Glutamatergic neuron (in vitro differentiated cells): ENCODE measurements around the gene USP27X. TPM values are rescaled to one million over a fixed set of nuclear protein-coding genes. Genes with fewer than 3 reads are reported as not detected.

Experiments used
- DNase-seq: peaks from one replicate; pipeline ENCODE4 v3.0.0; 2022
- H3K27ac Mint-ChIP-seq: one replicate; pipeline ENCODE4 v1.8.0; 2020; ENCODE audit warnings: mild to moderate bottlenecking, mixed read lengths, inconsistent platforms; ENCODE audit not compliant: unreplicated experiment
- H3K27me3 Mint-ChIP-seq: one replicate; pipeline ENCODE4 v1.8.0; 2020; ENCODE audit warnings: mild to moderate bottlenecking, moderate library complexity, mixed read lengths, inconsistent platforms; ENCODE audit not compliant: unreplicated experiment
- H3K36me3 Mint-ChIP-seq: one replicate; pipeline ENCODE4 v1.8.0; 2020; ENCODE audit warnings: mild to moderate bottlenecking, mixed read lengths, inconsistent platforms; ENCODE audit not compliant: unreplicated experiment
- H3K4me1 Mint-ChIP-seq: one replicate; pipeline ENCODE4 v1.8.0; 2020; ENCODE audit warnings: mild to moderate bottlenecking, low read depth, mixed read lengths, inconsistent platforms; ENCODE audit not compliant: unreplicated experiment
- H3K4me3 Mint-ChIP-seq: one replicate; pipeline ENCODE4 v1.8.0; 2020; ENCODE audit warnings: mild to moderate bottlenecking, mixed read lengths, inconsistent platforms; ENCODE audit not compliant: unreplicated experiment
- H3K9me3 Mint-ChIP-seq: one replicate; pipeline ENCODE4 v1.8.0; 2020; ENCODE audit warnings: mild to moderate bottlenecking, moderate library complexity, mixed read lengths, inconsistent platforms; ENCODE audit not compliant: unreplicated experiment
- total RNA-seq: library from RNA; stranded (reverse); fragmentation: NEBNext Ultra II Directional; extraction: Animal tissue kit (Norgen Biotek cat#: 25700); gene quantifications from one replicate; pipeline ENCODE4 v1.2.1, GENCODE V29; 2021; ENCODE audit not compliant: unreplicated experiment
- TF ChIP-seq, protein P1 (sequence below): fragments of 200-600 bp; sonication (generic); IDR thresholded peaks from one replicate; pipeline ENCODE4 v1.5.0; 2021; ENCODE audit not compliant: partially characterized antibody, unreplicated experiment

USP27X gene
- total RNA-seq, 1 donor from 2014 or later = 4.2 TPM

DNA sequence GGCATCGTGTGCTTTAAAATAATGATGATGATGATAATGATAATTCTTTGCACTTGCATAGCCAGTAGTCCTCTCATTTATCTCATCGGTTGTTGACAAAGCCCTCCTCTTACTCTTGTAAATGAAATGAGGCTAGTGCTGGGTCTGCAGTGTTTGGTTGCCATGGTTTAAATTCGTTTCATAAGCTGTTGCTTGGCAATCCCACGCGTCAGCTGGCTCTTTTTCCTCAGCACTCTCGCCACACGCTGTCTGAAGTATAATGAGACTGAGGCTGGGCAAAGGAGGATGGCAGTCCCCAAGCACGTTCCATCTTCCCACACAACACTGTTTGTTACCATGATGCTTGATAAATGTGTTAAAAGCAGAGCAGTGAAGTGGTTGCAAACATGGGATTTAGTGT is 34.7 kb upstream of the USP27X start:
- TF ChIP-seq, protein P1, sequence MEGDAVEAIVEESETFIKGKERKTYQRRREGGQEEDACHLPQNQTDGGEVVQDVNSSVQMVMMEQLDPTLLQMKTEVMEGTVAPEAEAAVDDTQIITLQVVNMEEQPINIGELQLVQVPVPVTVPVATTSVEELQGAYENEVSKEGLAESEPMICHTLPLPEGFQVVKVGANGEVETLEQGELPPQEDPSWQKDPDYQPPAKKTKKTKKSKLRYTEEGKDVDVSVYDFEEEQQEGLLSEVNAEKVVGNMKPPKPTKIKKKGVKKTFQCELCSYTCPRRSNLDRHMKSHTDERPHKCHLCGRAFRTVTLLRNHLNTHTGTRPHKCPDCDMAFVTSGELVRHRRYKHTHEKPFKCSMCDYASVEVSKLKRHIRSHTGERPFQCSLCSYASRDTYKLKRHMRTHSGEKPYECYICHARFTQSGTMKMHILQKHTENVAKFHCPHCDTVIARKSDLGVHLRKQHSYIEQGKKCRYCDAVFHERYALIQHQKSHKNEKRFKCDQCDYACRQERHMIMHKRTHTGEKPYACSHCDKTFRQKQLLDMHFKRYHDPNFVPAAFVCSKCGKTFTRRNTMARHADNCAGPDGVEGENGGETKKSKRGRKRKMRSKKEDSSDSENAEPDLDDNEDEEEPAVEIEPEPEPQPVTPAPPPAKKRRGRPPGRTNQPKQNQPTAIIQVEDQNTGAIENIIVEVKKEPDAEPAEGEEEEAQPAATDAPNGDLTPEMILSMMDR = no peak

DNA sequence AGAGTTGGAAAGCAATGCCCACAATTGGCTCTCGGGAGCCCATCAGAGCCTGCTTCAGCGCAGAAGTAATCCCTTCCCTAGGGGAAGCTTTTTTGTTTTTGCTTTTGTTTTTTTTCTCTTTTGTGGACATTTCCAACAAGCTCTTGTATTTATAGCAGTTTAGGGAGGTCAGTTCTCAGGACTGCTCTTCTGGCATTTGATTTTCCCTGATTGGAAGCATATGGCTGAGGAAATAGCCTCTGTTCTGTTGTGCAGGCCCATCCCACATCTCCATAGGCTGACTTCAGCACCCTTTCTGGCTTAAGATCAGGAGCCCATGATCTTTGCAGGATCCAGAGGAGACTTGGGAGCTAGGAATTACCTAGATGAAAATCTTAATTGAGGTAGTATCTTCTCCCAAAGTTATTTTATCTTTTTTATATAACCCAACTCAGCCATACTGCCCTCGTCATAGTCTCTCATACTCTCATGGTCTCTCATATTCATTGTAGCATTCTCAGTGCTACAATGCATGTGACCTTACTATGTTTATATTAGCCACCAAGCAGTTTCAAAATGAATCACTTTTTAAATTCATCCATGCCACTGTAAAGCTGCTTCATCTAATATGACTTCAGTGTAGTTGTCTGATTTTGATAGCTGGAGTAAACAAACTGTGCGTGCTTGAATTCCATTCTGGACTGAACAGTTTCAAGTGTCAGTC is 33.4 kb upstream of the USP27X start:
- no peak for DNase-seq
- H3K27ac Mint-ChIP-seq = no peak overlapping the region

More for the DNA sequence above, 34.7 kb upstream of the USP27X start:
- H3K27me3 Mint-ChIP-seq = no peaks in the 10 kb centered on the region
- no peaks in the 10 kb centered on the region for H3K4me1 Mint-ChIP-seq
- no peak for DNase-seq
- H3K9me3 Mint-ChIP-seq = no peaks in the 10 kb centered on the region
- no peaks in the 10 kb centered on the region for H3K36me3 Mint-ChIP-seq
- no peak overlapping the region for H3K27ac Mint-ChIP-seq
- H3K4me3 Mint-ChIP-seq = no peak overlapping the region

DNA sequence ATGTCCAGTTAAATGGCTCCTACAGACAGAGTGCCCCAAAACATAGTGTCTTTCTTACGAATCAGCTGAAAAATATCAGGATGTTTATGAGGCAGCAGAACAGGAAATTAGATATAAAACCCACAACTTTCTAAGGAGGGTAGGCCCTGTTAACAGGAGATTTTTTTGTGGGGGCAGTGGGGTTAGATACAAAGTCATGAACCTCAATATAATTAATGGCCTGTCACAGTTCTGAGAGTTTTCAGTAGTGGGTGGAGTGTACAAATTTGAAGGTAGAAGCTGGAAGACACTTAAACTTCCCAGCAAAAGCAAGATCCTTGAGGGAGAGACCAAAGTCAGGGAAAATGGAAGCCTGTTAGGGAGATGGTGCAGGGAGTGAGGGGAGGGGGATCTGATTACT is 32.8 kb upstream of the USP27X start:
- no peak overlapping the region for H3K27ac Mint-ChIP-seq

More for the DNA sequence above, 33.4 kb upstream of the USP27X start:
- no peaks in the 10 kb centered on the region for H3K36me3 Mint-ChIP-seq
- no peaks in the 10 kb centered on the region for H3K4me1 Mint-ChIP-seq
- no peak overlapping the region for H3K4me3 Mint-ChIP-seq
- H3K9me3 Mint-ChIP-seq = no peaks in the 10 kb centered on the region
- TF ChIP-seq, protein P1 = no peak
- no peaks in the 10 kb centered on the region for H3K27me3 Mint-ChIP-seq

DNA sequence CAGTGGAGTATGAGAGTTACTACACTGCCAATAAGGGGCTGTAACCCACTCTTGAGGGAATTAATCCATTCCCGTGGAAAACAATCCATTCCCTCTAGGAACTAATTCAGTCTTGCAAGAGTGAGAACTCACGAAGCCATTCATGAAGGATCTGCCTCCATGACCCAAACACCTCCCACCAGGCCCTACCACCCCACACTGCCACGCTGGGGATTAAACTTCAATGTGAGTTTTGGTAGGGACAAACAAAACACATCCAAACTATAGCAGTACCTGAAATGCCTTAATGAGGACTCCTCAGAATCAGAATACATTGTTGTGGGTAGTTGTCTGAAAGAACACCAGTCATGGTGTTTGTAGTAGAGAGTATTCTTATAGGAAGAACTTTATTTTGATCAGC is 31.0 kb upstream of the USP27X start:
- no peaks in the 10 kb centered on the region for H3K4me1 Mint-ChIP-seq
- TF ChIP-seq, protein P1 = no peak
- no peaks in the 10 kb centered on the region for H3K27me3 Mint-ChIP-seq
- H3K27ac Mint-ChIP-seq = no peak overlapping the region
- DNase-seq = no peak
- H3K4me3 Mint-ChIP-seq = no peak overlapping the region
- H3K9me3 Mint-ChIP-seq = no peaks in the 10 kb centered on the region
- H3K36me3 Mint-ChIP-seq = no peaks in the 10 kb centered on the region

More for the DNA sequence above, 32.8 kb upstream of the USP27X start:
- TF ChIP-seq, protein P1 = no peak
- H3K27me3 Mint-ChIP-seq = no peaks in the 10 kb centered on the region
- H3K4me1 Mint-ChIP-seq = no peaks in the 10 kb centered on the region
- DNase-seq = no peak
- H3K36me3 Mint-ChIP-seq = no peaks in the 10 kb centered on the region
- H3K9me3 Mint-ChIP-seq = no peaks in the 10 kb centered on the region
- no peak overlapping the region for H3K4me3 Mint-ChIP-seq

DNA sequence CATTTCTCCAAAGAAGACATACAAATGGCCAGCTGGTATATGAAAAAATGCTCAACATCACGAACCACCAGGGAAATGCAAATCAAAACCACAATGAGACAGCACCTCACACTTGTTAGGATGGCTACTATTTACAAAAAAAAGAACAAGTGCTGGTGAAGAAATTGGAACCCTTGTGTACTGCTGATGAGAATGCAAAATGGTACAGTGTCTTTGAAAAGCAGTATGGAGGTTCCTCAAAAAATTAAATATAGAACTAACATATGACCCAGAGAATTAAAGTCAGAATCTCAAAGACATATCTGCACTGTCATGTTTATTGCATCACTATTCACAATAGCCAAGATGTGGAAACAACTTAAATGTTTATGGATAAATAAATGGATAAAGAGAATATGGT is 29.3 kb upstream of the USP27X start:
- TF ChIP-seq, protein P1 = no peak
- H3K27me3 Mint-ChIP-seq = no peaks in the 10 kb centered on the region
- H3K9me3 Mint-ChIP-seq = no peaks in the 10 kb centered on the region
- DNase-seq = no peak
- H3K36me3 Mint-ChIP-seq = no peaks in the 10 kb centered on the region
- no peak overlapping the region for H3K27ac Mint-ChIP-seq
- H3K4me3 Mint-ChIP-seq = no peak overlapping the region
- H3K4me1 Mint-ChIP-seq = no peaks in the 10 kb centered on the region
